Renal cortex interstitium (tissue), 11 donors: ENCODE results near the gene SHISA8. TPM values are rescaled to one million over a fixed set of nuclear protein-coding genes. Genes with fewer than 3 reads are reported as not detected.

Source experiments
- DNase-seq, 11 donors: peaks; one replicate each; pipeline ENCODE4 v3.0.0-alpha.2; 2013; ENCODE audit warnings: low read depth in 9 of 11, low spot score in 4 of 11; ENCODE audit errors: extremely low read depth in 1 of 11
- polyA plus RNA-seq, 3 donors: library from polyadenylated mRNA; unstranded; fragments of 120-200 nt; gene quantifications; one replicate each; pipeline ENCODE4 v1.2.1, GENCODE V29; 2013; ENCODE audit not compliant: insufficient read length in 3 of 3

Gene SHISA8
- polyA plus RNA-seq, 3 donors: 0.36 to 1.3 (median 1.0) TPM

- peak in 1 of 11 donors; percentile 46 for DNase-seq
These were observed 3.3 kb upstream of the SHISA8 start for GRCh38 chr22:41917903-41918791.

- DNase-seq: no peak
These were observed 2.6 kb upstream of the SHISA8 start for GRCh38 chr22:41917375-41917902.

- no peak for DNase-seq
These were observed 2.0 kb upstream of the SHISA8 start for GRCh38 chr22:41916745-41917358.

GRCh38 chr22:41915786-41916493, 1.1 kb upstream of the SHISA8 start:
- DNase-seq: no peak

GRCh38 chr22:41914611-41915034, 251 bp downstream of the SHISA8 start:
- DNase-seq: no peak

- no peak for DNase-seq
These were observed 886 bp downstream of the SHISA8 start for GRCh38 chr22:41913842-41914534.

- DNase-seq: no peak
These were observed 1.7 kb downstream of the SHISA8 start for GRCh38 chr22:41913040-41913719.

GRCh38 chr22:41912338-41913039, 2.4 kb downstream of the SHISA8 start:
- no peak for DNase-seq

- DNase-seq: no peak
These were observed 3.8 kb downstream of the SHISA8 start for GRCh38 chr22:41911001-41911611.

- DNase-seq: no peak
These were observed 4.5 kb downstream of the SHISA8 start for GRCh38 chr22:41910050-41911000.

- DNase-seq: no peak
These were observed 5.4 kb downstream of the SHISA8 start for GRCh38 chr22:41909310-41910049.

- DNase-seq: no peak
These were observed 6.2 kb downstream of the SHISA8 start for GRCh38 chr22:41908411-41909309.

GRCh38 chr22:41907436-41908401, 7.2 kb downstream of the SHISA8 start:
- no peak for DNase-seq

GRCh38 chr22:41906822-41907221, 8.1 kb downstream of the SHISA8 start:
- no peak for DNase-seq
